8988T (cell line): ENCODE data around the gene ADGRB3.
"Not testable (repeated sequence)": the region's sequence is repeated elsewhere in the genome, so short reads cannot be mapped to it uniquely, and the experiment has no call there.

Source experiments
- DNase-seq: peaks from one replicate; pipeline ENCODE4 v3.0.0; 2011

Gene ADGRB3

GRCh38 chr6:69285054-69285453 is 650.0 kb downstream of the ADGRB3 start:
- no peak for DNase-seq

GRCh38 chr6:69286331-69286730 is 651.2 kb downstream of the ADGRB3 start:
- no peak for DNase-seq

- DNase-seq: not testable (repeated sequence)
Observed at GRCh38 chr6:69288198-69288597, 653.1 kb downstream of the ADGRB3 start.

GRCh38 chr6:69289689-69290495 is 654.8 kb downstream of the ADGRB3 start:
- DNase-seq: no peak

GRCh38 chr6:69293471-69293870 is 658.4 kb downstream of the ADGRB3 start:
- DNase-seq: no peak

- DNase-seq: no peak
Observed at GRCh38 chr6:69294407-69294806, 659.3 kb downstream of the ADGRB3 start.

- DNase-seq: no peak
Observed at GRCh38 chr6:69294862-69295261, 659.8 kb downstream of the ADGRB3 start.

GRCh38 chr6:69303382-69303781 is 668.3 kb downstream of the ADGRB3 start:
- no peak for DNase-seq

- no peak for DNase-seq
Observed at GRCh38 chr6:69305456-69305855, 670.4 kb downstream of the ADGRB3 start.

- DNase-seq: no peak
Observed at GRCh38 chr6:69308584-69308983, 673.5 kb downstream of the ADGRB3 start.

- no peak for DNase-seq
Observed at GRCh38 chr6:69311888-69312287, 676.8 kb downstream of the ADGRB3 start.

- DNase-seq: no peak
Observed at GRCh38 chr6:69314001-69314400, 678.9 kb downstream of the ADGRB3 start.

- no peak for DNase-seq
Observed at GRCh38 chr6:69314531-69314930, 679.4 kb downstream of the ADGRB3 start.

GRCh38 chr6:69331886-69332285 is 696.8 kb downstream of the ADGRB3 start:
- DNase-seq: no peak

- no peak for DNase-seq
Observed at GRCh38 chr6:69337311-69337710, 702.2 kb downstream of the ADGRB3 start.

GRCh38 chr6:69338431-69339162 is 703.5 kb downstream of the ADGRB3 start:
- DNase-seq: no peak

GRCh38 chr6:69339163-69339550 is 704.1 kb downstream of the ADGRB3 start:
- DNase-seq: no peak

GRCh38 chr6:69340196-69340595 is 705.1 kb downstream of the ADGRB3 start:
- no peak for DNase-seq

GRCh38 chr6:69343851-69344250 is 708.8 kb downstream of the ADGRB3 start:
- DNase-seq: no peak

- no peak for DNase-seq
Observed at GRCh38 chr6:69349771-69350170, 714.7 kb downstream of the ADGRB3 start.

GRCh38 chr6:69362209-69362608 is 727.1 kb downstream of the ADGRB3 start:
- DNase-seq: no peak

- no peak for DNase-seq
Observed at GRCh38 chr6:69366831-69367230, 731.7 kb downstream of the ADGRB3 start.

GRCh38 chr6:69368613-69369012 is 733.5 kb downstream of the ADGRB3 start:
- no peak for DNase-seq

GRCh38 chr6:69370763-69371162 is 735.7 kb downstream of the ADGRB3 start:
- no peak for DNase-seq
